ENCODE data around the gene UBE2N.

The UBE2N gene

DNA sequence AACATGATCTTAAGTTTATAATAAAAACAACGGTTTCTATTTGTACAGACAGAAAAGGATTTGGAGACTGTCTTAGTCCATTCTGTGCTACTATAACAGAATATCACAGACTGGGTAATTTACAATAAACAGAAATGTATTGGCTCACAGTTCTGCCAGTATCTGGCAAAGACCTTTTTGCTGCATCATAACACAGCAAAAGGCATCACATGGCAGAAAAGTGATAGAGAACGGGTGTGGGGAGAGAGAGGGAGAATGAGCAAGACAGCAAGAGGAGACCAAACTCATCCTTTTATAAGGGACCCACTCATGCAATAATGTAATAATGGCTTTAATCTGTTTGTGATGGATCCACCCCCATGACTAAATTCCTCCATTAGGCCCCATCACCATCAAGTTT, 81.1 kb downstream of the UBE2N start:
- no peak for TF ChIP-seq Cebpa-rat (IDR thresholded peaks at IDR 0.05)
- Histone ChIP-seq H3K36me3 (no peaks in the 10 kb centered on the region), H3K27me3 (no peaks in the 10 kb centered on the region), H4K20me1 (no peaks in the 10 kb centered on the region), H3K4me3 (no peak overlapping the region), H3K4me1 (peaks cover 11% of the 10 kb centered on the region), H3K9me3 (no peaks in the 10 kb centered on the region), H3K4me2 (no peak overlapping the region), H3K27ac (no peak overlapping the region), H3K9ac (no peak overlapping the region)

DNA sequence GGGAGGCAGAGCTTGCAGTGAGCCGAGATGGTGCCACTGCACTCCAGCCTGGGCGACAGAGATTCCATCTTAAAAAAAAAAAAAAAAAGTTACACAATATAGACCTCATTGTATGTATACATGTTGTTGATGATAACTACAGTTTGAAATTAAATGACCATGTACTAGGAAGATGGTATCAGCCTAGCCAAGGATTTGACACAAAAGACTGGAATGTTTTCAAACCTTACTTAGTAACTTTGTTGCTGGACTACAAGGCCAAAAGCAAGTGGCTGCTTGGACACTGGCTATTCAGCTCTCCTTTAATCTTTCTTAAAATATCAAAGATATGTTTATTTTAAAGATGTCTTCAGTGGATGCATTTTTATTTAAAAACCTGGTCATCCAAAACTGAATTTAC, 82.9 kb downstream of the UBE2N start:
- peaks cover 2% of the 10 kb centered on the region for H3K4me1 ChIP-seq
- no peaks in the 10 kb centered on the region for H4K20me1 ChIP-seq
- H3K27me3 ChIP-seq = no peaks in the 10 kb centered on the region
- no peaks in the 10 kb centered on the region for H3K36me3 ChIP-seq
- no peak for TF ChIP-seq Cebpa-rat (IDR thresholded peaks at IDR 0.05)
- H3K9me3 ChIP-seq = no peaks in the 10 kb centered on the region
- no peak overlapping the region for H3K9ac ChIP-seq
- no peak overlapping the region for H3K27ac ChIP-seq
- H3K4me3 ChIP-seq = no peak overlapping the region
- H3K4me2 ChIP-seq = no peak overlapping the region

DNA sequence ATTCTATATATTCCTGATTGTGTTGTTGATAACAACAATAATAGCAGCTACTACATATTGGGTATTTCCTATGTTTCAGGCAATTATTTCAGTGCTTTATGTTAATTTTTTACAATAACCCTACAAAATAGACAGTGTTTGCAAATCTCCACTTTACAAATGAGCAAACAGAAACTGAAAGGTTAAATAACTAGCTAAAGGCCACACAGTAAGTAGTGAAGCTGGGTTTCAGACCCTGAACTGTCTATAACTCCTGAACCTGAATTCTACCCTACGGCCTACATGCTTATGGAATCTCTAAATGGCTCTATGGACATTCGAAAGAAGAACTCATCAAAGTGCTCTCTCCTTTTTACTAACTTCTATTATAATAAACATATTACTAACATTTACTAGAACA, 83.7 kb downstream of the UBE2N start:
- no peak overlapping the region for H3K9ac ChIP-seq
- H3K36me3 ChIP-seq = no peaks in the 10 kb centered on the region
- no peak overlapping the region for H3K4me3 ChIP-seq
- H3K27me3 ChIP-seq = no peaks in the 10 kb centered on the region
- H3K4me2 ChIP-seq = no peak overlapping the region
- H3K27ac ChIP-seq = no peak overlapping the region
- TF ChIP-seq Cebpa-rat (IDR thresholded peaks at IDR 0.05) = no peak
- H3K4me1 ChIP-seq = no peaks in the 10 kb centered on the region
- H4K20me1 ChIP-seq = no peaks in the 10 kb centered on the region
- no peaks in the 10 kb centered on the region for H3K9me3 ChIP-seq

DNA sequence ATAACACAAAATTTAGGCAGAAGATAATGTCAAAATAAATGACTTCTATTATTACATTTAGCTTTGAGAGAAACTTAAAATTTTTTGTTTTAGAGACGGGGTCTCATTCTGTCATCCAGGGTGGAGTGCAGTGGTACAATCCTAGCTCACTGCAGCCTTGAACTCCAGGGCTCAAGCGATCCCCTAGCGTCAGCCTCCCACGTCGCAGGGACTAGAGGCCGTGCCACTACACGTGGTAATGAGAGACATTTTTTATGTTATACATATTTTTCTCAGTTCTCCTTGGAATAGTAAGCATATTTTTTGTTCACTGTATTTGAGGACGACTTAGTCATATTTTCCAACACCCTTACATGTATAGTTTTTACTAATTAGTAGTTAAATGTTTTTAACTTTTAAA, 85.5 kb downstream of the UBE2N start:
- H3K27ac ChIP-seq = no peak overlapping the region

More for the DNA sequence above, 85.5 kb downstream of the UBE2N start:
- H3K27me3 ChIP-seq = no peaks in the 10 kb centered on the region
- no peak for TF ChIP-seq Cebpa-rat (IDR thresholded peaks at IDR 0.05)
- H3K4me1 ChIP-seq = no peaks in the 10 kb centered on the region
- H3K9me3 ChIP-seq = no peaks in the 10 kb centered on the region
- no peak overlapping the region for H3K4me3 ChIP-seq
- no peak overlapping the region for H3K9ac ChIP-seq
- H4K20me1 ChIP-seq = no peaks in the 10 kb centered on the region
- H3K4me2 ChIP-seq = no peak overlapping the region
- H3K36me3 ChIP-seq = no peaks in the 10 kb centered on the region

All from BLaER1 (cell line).